PC-3 (cell line): ENCODE results near the gene CTAG1A.
"Not testable (repeated sequence)": the region's sequence is repeated elsewhere in the genome, so short reads cannot be mapped to it uniquely, and the experiment has no call there.

Source experiments
- EZH2phosphoT487 ChIP-seq: fragments of 300-600 bp; sonication (generic); IDR thresholded peaks from 2 replicates; pipeline ENCODE4 v1.6.1; 2018; ENCODE audit warnings: mild to moderate bottlenecking, antibody characterized with exemption, low read length, borderline replicate concordance
- TF ChIP-seq, protein P1 (sequence below): fragments of 300-600 bp; sonication (generic); conservative IDR thresholded peaks from 2 replicates; pipeline ENCODE4 v1.5.1; 2017; ENCODE audit warnings: antibody characterized with exemption, low read depth, mild to moderate bottlenecking, low read length

DNA sequence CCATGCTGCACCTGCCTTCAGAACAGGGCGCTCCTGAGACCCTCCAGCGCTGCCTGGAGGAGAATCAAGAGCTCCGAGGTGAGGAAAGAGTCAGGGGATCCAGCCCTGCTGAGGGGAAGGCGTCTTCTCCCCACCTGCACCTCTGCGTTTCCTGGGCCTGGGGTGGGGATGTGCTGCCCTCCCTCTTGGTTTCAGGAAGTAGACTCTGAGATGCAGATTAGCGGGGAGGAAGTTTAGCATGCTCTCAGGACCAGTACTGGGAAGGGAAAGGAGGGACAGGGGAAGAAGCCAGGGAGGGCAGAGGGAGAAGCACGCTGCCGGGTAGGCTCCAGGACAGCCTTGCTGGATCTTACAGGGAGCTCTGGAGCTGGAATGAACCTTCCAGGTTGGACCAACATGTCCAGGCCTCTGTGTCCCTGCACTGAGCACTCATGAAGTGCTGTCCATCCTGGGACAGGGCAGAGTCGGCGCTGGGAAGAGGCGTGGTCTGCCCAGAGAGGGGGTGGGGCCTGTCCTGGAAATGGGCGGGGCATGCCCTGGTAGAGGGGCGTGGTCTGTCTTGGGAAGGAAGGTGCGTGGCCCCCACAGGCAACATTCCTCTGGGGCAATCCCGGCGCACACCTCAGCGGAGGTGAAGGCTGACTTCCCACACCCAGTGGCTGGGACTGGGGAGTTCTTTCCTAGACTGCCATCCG lies 32.7 kb upstream of the CTAG1A start:
- TF ChIP-seq, protein P1, sequence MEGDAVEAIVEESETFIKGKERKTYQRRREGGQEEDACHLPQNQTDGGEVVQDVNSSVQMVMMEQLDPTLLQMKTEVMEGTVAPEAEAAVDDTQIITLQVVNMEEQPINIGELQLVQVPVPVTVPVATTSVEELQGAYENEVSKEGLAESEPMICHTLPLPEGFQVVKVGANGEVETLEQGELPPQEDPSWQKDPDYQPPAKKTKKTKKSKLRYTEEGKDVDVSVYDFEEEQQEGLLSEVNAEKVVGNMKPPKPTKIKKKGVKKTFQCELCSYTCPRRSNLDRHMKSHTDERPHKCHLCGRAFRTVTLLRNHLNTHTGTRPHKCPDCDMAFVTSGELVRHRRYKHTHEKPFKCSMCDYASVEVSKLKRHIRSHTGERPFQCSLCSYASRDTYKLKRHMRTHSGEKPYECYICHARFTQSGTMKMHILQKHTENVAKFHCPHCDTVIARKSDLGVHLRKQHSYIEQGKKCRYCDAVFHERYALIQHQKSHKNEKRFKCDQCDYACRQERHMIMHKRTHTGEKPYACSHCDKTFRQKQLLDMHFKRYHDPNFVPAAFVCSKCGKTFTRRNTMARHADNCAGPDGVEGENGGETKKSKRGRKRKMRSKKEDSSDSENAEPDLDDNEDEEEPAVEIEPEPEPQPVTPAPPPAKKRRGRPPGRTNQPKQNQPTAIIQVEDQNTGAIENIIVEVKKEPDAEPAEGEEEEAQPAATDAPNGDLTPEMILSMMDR: not testable (repeated sequence)
- not testable (repeated sequence) for TF ChIP-seq EZH2phosphoT487
